HepG2 (cell line): ENCODE results near the gene IFT122. TPM values are rescaled to one million over a fixed set of nuclear protein-coding genes. Genes with fewer than 3 reads are reported as not detected.

ENCODE experiments used
- ATAC-seq: fragments of 200-7000 bp; cut with Tn5 transposase; 3 replicates; pipeline ENCODE4 v1.9.1; 2020; ENCODE audit warnings: mild to moderate bottlenecking, moderate library complexity
- BruUV-seq: library from RNA; stranded (reverse); fragments of 400-500 nt; replicated peaks from 2 replicates; lab custom pipeline; 2021; lab: Mats Ljungman, UMichigan
- CTCF ChIA-PET: fragments of 300-600 bp; formaldehyde crosslinking; extraction: SDS; loops from one replicate; lab custom pipeline; 2021; ENCODE audit warnings: low total read pairs, inconsistent platforms, low intra/inter-chr PET ratio; lab: Yijun Ruan, JAX
- POLR2A ChIA-PET: fragments of 350-600 bp; sonication (Branson Sonifier 250); formaldehyde crosslinking; loops from one replicate; lab custom pipeline; 2020; ENCODE audit warnings: antibody characterized with exemption, inconsistent platforms; lab: Yijun Ruan, JAX
- DNase-seq: peaks from one replicate; pipeline ENCODE4 v3.0.0-alpha.2; 2015; ENCODE audit warnings: low spot score
- FAIRE-seq: peaks from 3 replicates; lab custom pipeline; 2011; peaks lifted over from hg19 to GRCh38; lab: Jason Lieb, UNC
- H2AFZ ChIP-seq: one replicate; pipeline ENCODE4 v1.6.1; 2011; ENCODE audit warnings: low read length, inconsistent platforms
- H3K27ac ChIP-seq: fragments of 300-600 bp; 3 replicates; pipeline ENCODE4 v1.8.0; 2011; ENCODE audit warnings: mixed run types, mild to moderate bottlenecking, mixed read lengths, low read length, inconsistent platforms; ENCODE audit not compliant: insufficient read depth; ENCODE audit errors: extremely low read length
- H3K27me3 ChIP-seq, 2 experiments: fragments of 200-600 bp in 1 of 2; 2 replicates in 1 of 2; 3 replicates in 1 of 2; pipeline versions ENCODE4 v1.6.0 to v1.8.0; 2011; ENCODE audit warnings: low read length in 2 of 2, mild to moderate bottlenecking in 2 of 2, moderate library complexity in 2 of 2, inconsistent platforms in 1 of 2; ENCODE audit not compliant: insufficient read depth in 2 of 2, control insufficient read depth in 1 of 2
- H3K36me3 ChIP-seq, 2 experiments: fragments of 200-600 bp in 1 of 2; replicated peaks in 1 of 2; 2 replicates in 1 of 2; 3 replicates in 1 of 2; pipeline versions ENCODE4 v1.5.1 to v1.8.0; 2011; ENCODE audit warnings: low read length in 2 of 2, inconsistent platforms in 1 of 2; ENCODE audit not compliant: insufficient read depth in 2 of 2, control insufficient read depth in 1 of 2
- H3K4me1 ChIP-seq: 2 replicates; pipeline ENCODE4 v1.5.1; 2012; ENCODE audit warnings: low read length, inconsistent platforms; ENCODE audit not compliant: insufficient read depth
- H3K4me2 ChIP-seq: 2 replicates; pipeline ENCODE4 v1.6.0; 2011; ENCODE audit warnings: low read depth, low read length, inconsistent platforms
- H3K4me3 ChIP-seq, 3 experiments: fragments of 200-600 bp in 1 of 3; sonication (generic), shearing (Covaris generic) in 1 of 3; replicated peaks in 1 of 3; 2 replicates each; pipeline ENCODE4 v1.5.1; 2011 to 2016; ENCODE audit warnings: low read length in 3 of 3, inconsistent platforms in 2 of 3, low read depth in 2 of 3, mild to moderate bottlenecking in 2 of 3, control low read depth in 1 of 3, mixed read lengths in 1 of 3; ENCODE audit not compliant: insufficient read depth in 1 of 3
- H3K79me2 ChIP-seq: one replicate; pipeline ENCODE4 v1.6.1; 2011; ENCODE audit warnings: low read length, inconsistent platforms; ENCODE audit not compliant: insufficient read depth
- H3K9ac ChIP-seq: 2 replicates; pipeline ENCODE4 v1.6.0; 2011; ENCODE audit warnings: mild to moderate bottlenecking, low read depth, low read length, inconsistent platforms; ENCODE audit not compliant: insufficient read depth
- H3K9me3 ChIP-seq: 2 replicates; pipeline ENCODE4 v1.5.1; 2012; ENCODE audit warnings: mild to moderate bottlenecking, low read length
- H4K20me1 ChIP-seq: 2 replicates; pipeline ENCODE4 v1.6.0; 2011; ENCODE audit warnings: inconsistent platforms, mild to moderate bottlenecking, low read length, moderate library complexity; ENCODE audit not compliant: insufficient read depth
- CREB1 ChIP-seq, 2 experiments: fragments of 450-650 bp in 1 of 2; IDR thresholded peaks; 2 replicates each; pipeline ENCODE4 v1.6.1; 2016 to 2017; ENCODE audit warnings: control low read depth in 1 of 2, mild to moderate bottlenecking in 1 of 2, missing compliant biosample characterization in 1 of 2, missing genetic modification characterization in 1 of 2
- GATAD1 ChIP-seq: IDR thresholded peaks from 2 replicates; pipeline ENCODE4 v1.6.1; 2016; ENCODE audit warnings: missing genetic modification reagents, missing compliant biosample characterization
- HCFC1 ChIP-seq: fragments of 150-350 bp; IDR thresholded peaks from 2 replicates; pipeline ENCODE4 v1.6.1; 2014; ENCODE audit warnings: low read depth, low read length
- HNRNPL ChIP-seq: fragments of 200-400 bp; formaldehyde crosslinking; IDR thresholded peaks from 2 replicates; pipeline ENCODE4 v1.6.1; 2017; ENCODE audit warnings: mild to moderate bottlenecking, low read depth, low read length
- KLF12 ChIP-seq: sonication (generic); formaldehyde crosslinking; IDR thresholded peaks from 2 replicates; pipeline ENCODE4 v1.4.0; 2020; ENCODE audit warnings: missing genetic modification reagents, borderline replicate concordance
- KLF16 ChIP-seq, 2 experiments: sonication (generic) in 1 of 2; formaldehyde crosslinking in 1 of 2; IDR thresholded peaks; 2 replicates each; pipeline versions ENCODE4 v1.6.1 to v1.8.0; 2016 to 2023; ENCODE audit warnings: missing genetic modification reagents in 2 of 2, missing compliant biosample characterization in 1 of 2
- MAFF ChIP-seq: IDR thresholded peaks from 2 replicates; pipeline ENCODE4 v1.6.1; 2011; ENCODE audit warnings: low read depth, low read length, improper control_type of control experiment
- MXI1 ChIP-seq: IDR thresholded peaks from 3 replicates; pipeline ENCODE4 v1.6.1; 2012; ENCODE audit warnings: low read depth, low read length, inconsistent platforms, borderline replicate concordance
- SMC3 ChIP-seq: IDR thresholded peaks from 2 replicates; pipeline ENCODE4 v1.6.1; 2011; ENCODE audit warnings: low read length, improper control_type of control experiment
- ZBTB1 ChIP-seq: sonication (generic); formaldehyde crosslinking; IDR thresholded peaks from 2 replicates; pipeline ENCODE4 v1.4.0; 2020; ENCODE audit warnings: missing genetic modification reagents, borderline replicate concordance
- ZNF264 ChIP-seq: sonication (generic); formaldehyde crosslinking; IDR thresholded peaks from 2 replicates; pipeline ENCODE4 v1.4.0; 2020; ENCODE audit warnings: missing genetic modification reagents
- ZNF512B ChIP-seq: sonication (generic); formaldehyde crosslinking; IDR thresholded peaks from 2 replicates; pipeline ENCODE4 v1.5.1; 2020; ENCODE audit warnings: missing genetic modification reagents, mild to moderate bottlenecking, borderline replicate concordance
- ZNF567 ChIP-seq: sonication (generic); formaldehyde crosslinking; IDR thresholded peaks from 2 replicates; pipeline ENCODE4 v1.8.1; 2023; ENCODE audit warnings: mild to moderate bottlenecking, missing genetic modification reagents, borderline replicate concordance
- ZNF660 ChIP-seq: sonication (generic); formaldehyde crosslinking; IDR thresholded peaks from 2 replicates; pipeline ENCODE4 v1.5.1; 2020; ENCODE audit warnings: mild to moderate bottlenecking, low read depth, missing genetic modification reagents, borderline replicate concordance
- ZNF687 ChIP-seq: sonication (generic); formaldehyde crosslinking; IDR thresholded peaks from 2 replicates; pipeline ENCODE4 v1.5.1; 2020; ENCODE audit warnings: mild to moderate bottlenecking, missing genetic modification reagents, moderate library complexity
- WGBS: methylation state at CpG from one replicate; pipeline ENCODE4 v1.1.6; 2017; ENCODE audit warnings: low lambda C conversion rate; 5-methylcytosine and 5-hydroxymethylcytosine counted together
- in situ Hi-C: cut with HindIII; loops from 2 replicates; pipeline ENCODE4 v1.10.0; 2017; ENCODE audit warnings: low pct_unique_long_range_greater_than_20kb; ENCODE audit not compliant: extremely low pct_ligation_motif_present
- intact Hi-C: fragments of 100-400 bp; cut with micrococcal nuclease; formaldehyde crosslinking; loops from one replicate; pipeline ENCODE4 v1.10.0; 2022; ENCODE audit not compliant: unreplicated experiment
- polyA plus RNA-seq, 8 experiments: library from polyadenylated mRNA; depleted of rRNA in 3 of 8; stranded (reverse) in 7 of 8; unstranded in 1 of 8; fragments of >200 nt; fragmentation: Illumina TruSeq in 4 of 8; extraction: Trizol in 4 of 8; gene quantifications; 2 replicates each; pipeline versions ENCODE4 v1.2.1 to v1.2.3, GENCODE V29; 2011 to 2016; ENCODE audit warnings: low read depth in 4 of 8, missing spikeins in 1 of 8, mixed read lengths in 1 of 8; ENCODE audit not compliant: insufficient read depth in 1 of 8
- total RNA-seq, 5 experiments: library from RNA; depleted of rRNA; stranded (reverse); fragments of >200 nt; fragmentation: Illumina TruSeq; extraction: Trizol; gene quantifications; 2 replicates each; pipeline ENCODE4 v1.2.3, GENCODE V29; 2016; ENCODE audit warnings: low read depth in 1 of 5

The IFT122 gene
- total and polyA plus RNA-seq, 2 of the 13 experiments (the other 11 are each of a cell fraction or from before 2014, with no cell fraction given): 10.1 to 10.3 TPM

DNA sequence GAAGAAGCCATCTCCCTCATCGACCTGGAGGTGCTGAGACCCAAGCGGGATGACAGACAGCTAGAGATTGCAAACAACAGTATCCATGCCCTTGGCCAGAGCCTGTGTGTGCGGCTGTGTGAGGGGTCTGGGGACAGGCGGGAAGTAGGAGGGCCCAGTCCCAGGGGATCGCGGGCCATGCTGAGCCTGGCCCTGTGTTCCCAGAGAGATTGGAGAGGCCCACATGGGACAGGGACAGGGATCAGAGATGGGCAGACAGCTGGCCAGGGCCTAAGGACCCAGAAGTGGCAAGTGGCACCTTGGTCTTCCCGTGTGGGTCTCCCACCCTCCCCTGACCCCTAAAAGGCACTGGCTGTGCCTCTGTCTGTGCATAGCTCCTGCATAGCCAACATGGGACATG is 77.5 kb downstream of the IFT122 start (continued):
- TF ChIP-seq MXI1: no peak
- no peak for TF ChIP-seq ZNF660
- TF ChIP-seq ZNF512B (CRISPR knock-in tag): no peak
- TF ChIP-seq CREB1 (IDR thresholded peaks at IDR 0.05): no peak
- TF ChIP-seq CREB1 (CRISPR knock-in tag; IDR thresholded peaks at IDR 0.05): no peak
- TF ChIP-seq SMC3: no peak
- TF ChIP-seq ZNF264 (CRISPR knock-in tag): no peak
- TF ChIP-seq HCFC1: no peak
- no peak for TF ChIP-seq ZNF567 (CRISPR knock-in tag)
- TF ChIP-seq, all 625 proteins: peak for 0

GRCh38 chr3:129518038-129518561 is 78.1 kb downstream of the IFT122 start:
- ATAC-seq: no peak; the same call in 2 of the 3 replicates

More at GRCh38 chr3:129518038-129518561, 78.1 kb downstream of the IFT122 start:
- no peak overlapping the region for H3K27ac ChIP-seq
- H3K27me3 ChIP-seq: no peaks in the 10 kb centered on the region
- TF ChIP-seq ZNF687: peak; percentile 46
- TF ChIP-seq KLF12 (CRISPR knock-in tag): no peak
- no peak for TF ChIP-seq ZBTB1 (CRISPR knock-in tag)
- TF ChIP-seq MAFF: no peak
- TF ChIP-seq KLF16 (CRISPR knock-in tag; IDR thresholded peaks at IDR 0.05): no peak
- no peak for TF ChIP-seq GATAD1 (CRISPR knock-in tag)
- 0 out of 2 replicates have a peak, but pooled peaks have one; percentile 24 for TF ChIP-seq HNRNPL
- 82% methylated on average over 4 of the region's 8 CpGs for WGBS
- no peaks in the 10 kb centered on the region; a peak in 1 of 5 replicates for H3K36me3 ChIP-seq
- in situ Hi-C loops: no loop called here
- ChIA-PET CTCF (no interaction called here), POLR2A (interaction anchor here (1.5 kb wide), 1 partner anchor 75 kb away, joined by 4 read pairs; no protein-coding TSS in a partner anchor)
- no peak overlapping the region for H3K4me3 ChIP-seq
- DNase-seq (no peak), FAIRE-seq (no peak)
- H3K79me2 ChIP-seq: no peaks in the 10 kb centered on the region
- peaks cover 61% of the 10 kb centered on the region for H3K4me1 ChIP-seq
- H2AFZ ChIP-seq: no peak overlapping the region
- no TSS peak for BruUV-seq
- intact Hi-C loops: no loop called here
- no peak overlapping the region for H3K9ac ChIP-seq
- H3K9me3 ChIP-seq: no peaks in the 10 kb centered on the region
- no peaks in the 10 kb centered on the region for H4K20me1 ChIP-seq
- no peak overlapping the region for H3K4me2 ChIP-seq
